PFSK-1 (cell line): Measurements from ENCODE around the gene SIVA1.

ENCODE experiments used
- FOXP2 ChIP-seq: optimal IDR thresholded peaks from 2 replicates; pipeline ENCODE3; 2011; ENCODE audit warnings: borderline replicate concordance, control low read depth, inconsistent platforms; ENCODE audit not compliant: insufficient read depth; ENCODE audit errors: extremely low read length, extremely low read depth
- POLR2AphosphoS5 ChIP-seq: IDR thresholded peaks from 2 replicates; pipeline ENCODE4 v1.6.1; 2012; ENCODE audit warnings: low read depth, mild to moderate bottlenecking, control low read depth, low read length, moderate library complexity
- SIN3A ChIP-seq: IDR thresholded peaks from 2 replicates; pipeline ENCODE4 v1.6.1; 2012; ENCODE audit warnings: mild to moderate bottlenecking, low read length, moderate library complexity, borderline replicate concordance; ENCODE audit not compliant: insufficient read depth
- TAF1 ChIP-seq: IDR thresholded peaks from 2 replicates; pipeline ENCODE4 v1.6.1; 2012; ENCODE audit warnings: low read length, control low read depth, borderline replicate concordance; ENCODE audit not compliant: insufficient read depth
- TF ChIP-seq, protein P1 (sequence below), 2 experiments: IDR thresholded peaks; 2 replicates each; pipeline versions ENCODE4 v1.6.1 to v1.8.0; 2011 to 2012; ENCODE audit warnings: low read depth in 2 of 2, low read length in 2 of 2, control low read depth in 1 of 2, inconsistent platforms in 1 of 2, mild to moderate bottlenecking in 1 of 2, moderate library complexity in 1 of 2; ENCODE audit not compliant: insufficient read depth in 1 of 2

SIVA1 gene

DNA sequence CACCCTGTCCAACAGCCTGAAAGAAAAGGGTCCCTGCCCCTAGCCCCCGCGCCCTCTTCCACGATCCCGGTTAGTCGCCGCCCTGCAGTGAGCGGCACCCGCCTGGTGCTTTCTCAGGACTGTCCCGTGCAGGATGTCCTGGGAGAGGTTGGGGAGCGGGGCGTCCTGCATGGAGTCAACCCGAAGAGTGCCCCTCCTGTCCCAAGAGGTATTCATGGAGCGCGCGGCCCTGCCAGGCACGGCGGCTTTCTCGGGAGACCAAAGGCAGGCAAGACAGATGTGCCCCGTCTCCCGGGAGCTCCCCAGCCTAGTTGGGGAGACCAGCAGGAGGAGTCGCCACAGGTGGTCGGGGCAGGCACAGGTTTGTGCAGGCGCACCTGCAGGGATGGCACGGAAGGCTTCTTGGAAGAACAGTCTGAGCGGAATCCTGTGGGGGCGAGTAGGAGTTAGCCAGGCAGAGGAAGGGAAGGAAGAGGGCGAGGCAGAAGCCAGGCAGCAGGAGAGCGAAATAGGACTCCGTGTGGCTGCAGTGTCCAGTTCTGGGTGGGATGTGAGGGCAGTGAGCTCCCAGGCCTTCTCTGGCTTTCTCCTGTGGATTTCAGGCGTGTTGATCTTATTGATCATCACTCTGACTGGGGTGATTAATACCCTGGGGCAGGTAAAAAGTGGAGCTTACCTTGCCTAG is 723 bp downstream of the SIVA1 start:
- TF ChIP-seq SIN3A: no peak
- no peak for TF ChIP-seq POLR2AphosphoS5
- TF ChIP-seq, protein P1, sequence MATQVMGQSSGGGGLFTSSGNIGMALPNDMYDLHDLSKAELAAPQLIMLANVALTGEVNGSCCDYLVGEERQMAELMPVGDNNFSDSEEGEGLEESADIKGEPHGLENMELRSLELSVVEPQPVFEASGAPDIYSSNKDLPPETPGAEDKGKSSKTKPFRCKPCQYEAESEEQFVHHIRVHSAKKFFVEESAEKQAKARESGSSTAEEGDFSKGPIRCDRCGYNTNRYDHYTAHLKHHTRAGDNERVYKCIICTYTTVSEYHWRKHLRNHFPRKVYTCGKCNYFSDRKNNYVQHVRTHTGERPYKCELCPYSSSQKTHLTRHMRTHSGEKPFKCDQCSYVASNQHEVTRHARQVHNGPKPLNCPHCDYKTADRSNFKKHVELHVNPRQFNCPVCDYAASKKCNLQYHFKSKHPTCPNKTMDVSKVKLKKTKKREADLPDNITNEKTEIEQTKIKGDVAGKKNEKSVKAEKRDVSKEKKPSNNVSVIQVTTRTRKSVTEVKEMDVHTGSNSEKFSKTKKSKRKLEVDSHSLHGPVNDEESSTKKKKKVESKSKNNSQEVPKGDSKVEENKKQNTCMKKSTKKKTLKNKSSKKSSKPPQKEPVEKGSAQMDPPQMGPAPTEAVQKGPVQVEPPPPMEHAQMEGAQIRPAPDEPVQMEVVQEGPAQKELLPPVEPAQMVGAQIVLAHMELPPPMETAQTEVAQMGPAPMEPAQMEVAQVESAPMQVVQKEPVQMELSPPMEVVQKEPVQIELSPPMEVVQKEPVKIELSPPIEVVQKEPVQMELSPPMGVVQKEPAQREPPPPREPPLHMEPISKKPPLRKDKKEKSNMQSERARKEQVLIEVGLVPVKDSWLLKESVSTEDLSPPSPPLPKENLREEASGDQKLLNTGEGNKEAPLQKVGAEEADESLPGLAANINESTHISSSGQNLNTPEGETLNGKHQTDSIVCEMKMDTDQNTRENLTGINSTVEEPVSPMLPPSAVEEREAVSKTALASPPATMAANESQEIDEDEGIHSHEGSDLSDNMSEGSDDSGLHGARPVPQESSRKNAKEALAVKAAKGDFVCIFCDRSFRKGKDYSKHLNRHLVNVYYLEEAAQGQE (IDR thresholded peaks at IDR 0.05; ENCODE audit: insufficient read depth in 1 of 2, low read depth in 2 of 2, low read length in 2 of 2): no peak
- TF ChIP-seq TAF1: no peak

- no peak for TF ChIP-seq TAF1
These were observed 1.4 kb downstream of the SIVA1 start for GRCh38 chr14:104754213-104754851.

- no peak for TF ChIP-seq SIN3A
- TF ChIP-seq TAF1: no peak
- no peak for TF ChIP-seq POLR2AphosphoS5
- TF ChIP-seq, protein P1 (IDR thresholded peaks at IDR 0.05; ENCODE audit: insufficient read depth in 1 of 2, low read depth in 2 of 2, low read length in 2 of 2): no peak
- no peak for TF ChIP-seq FOXP2
These were observed 2.7 kb downstream of the SIVA1 start for GRCh38 chr14:104755621-104756020.

DNA sequence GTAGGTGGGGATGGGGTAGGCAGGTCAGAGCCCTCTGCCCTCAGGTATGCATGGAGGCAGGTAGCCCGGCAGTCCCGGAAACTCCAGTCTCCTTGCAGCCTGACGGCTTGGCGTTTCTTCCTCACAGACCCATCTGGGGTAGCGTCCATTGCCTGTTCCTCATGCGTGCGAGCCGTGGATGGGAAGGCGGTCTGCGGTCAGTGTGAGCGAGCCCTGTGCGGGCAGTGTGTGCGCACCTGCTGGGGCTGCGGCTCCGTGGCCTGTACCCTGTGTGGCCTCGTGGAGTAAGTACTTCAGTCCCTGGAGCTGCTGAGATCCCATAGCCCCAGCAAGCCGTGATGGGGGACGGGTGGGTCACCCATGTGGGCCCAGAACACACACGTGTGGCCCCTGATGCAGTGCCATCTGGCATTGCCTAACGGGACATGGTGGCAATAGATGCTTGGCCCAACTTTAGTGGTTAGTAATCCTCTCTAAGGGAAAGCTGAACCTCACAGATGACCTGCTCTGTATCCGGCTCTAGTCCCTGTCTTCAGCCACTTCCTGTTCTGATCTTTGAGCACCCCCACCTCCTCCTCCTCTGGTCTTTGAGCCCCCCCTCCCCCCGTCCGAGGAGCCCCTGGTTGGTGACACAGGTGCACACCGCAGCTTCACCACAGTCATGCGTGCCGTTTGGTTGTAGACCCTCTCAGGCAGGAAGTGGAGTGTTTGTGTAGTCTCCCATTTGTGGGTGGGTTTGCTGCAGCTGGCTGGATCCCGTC is 3.7 kb downstream of the SIVA1 start:
- TF ChIP-seq SIN3A: no peak
- TF ChIP-seq FOXP2: no peak
- TF ChIP-seq, protein P1 (IDR thresholded peaks at IDR 0.05; ENCODE audit: insufficient read depth in 1 of 2, low read depth in 2 of 2, low read length in 2 of 2): no peak
- TF ChIP-seq TAF1: no peak
- TF ChIP-seq POLR2AphosphoS5: no peak

DNA sequence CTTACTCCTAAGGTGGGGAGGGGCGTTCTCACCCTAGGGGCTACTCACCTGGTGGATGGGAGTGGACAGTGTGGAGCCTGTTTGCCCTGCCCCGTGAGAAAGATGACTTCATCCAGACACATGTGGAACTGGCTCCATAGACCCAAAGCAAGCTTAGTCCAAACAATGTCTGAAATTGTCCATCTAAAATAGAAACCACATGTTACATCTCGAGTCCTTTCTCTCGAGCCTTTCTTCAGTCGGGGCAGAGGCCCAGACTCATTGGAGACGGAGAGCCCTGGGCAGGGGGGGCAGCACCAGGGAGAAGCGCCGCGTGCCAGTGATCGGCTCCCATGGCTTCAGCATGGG is 4.3 kb downstream of the SIVA1 start:
- TF ChIP-seq POLR2AphosphoS5 (no peak), SIN3A (no peak), TAF1 (no peak)
- TF ChIP-seq, protein P1 (IDR thresholded peaks at IDR 0.05; ENCODE audit: insufficient read depth in 1 of 2, low read depth in 2 of 2, low read length in 2 of 2): no peak
